Measurements from ENCODE around the gene TRMT6.

Gene TRMT6, protein sequence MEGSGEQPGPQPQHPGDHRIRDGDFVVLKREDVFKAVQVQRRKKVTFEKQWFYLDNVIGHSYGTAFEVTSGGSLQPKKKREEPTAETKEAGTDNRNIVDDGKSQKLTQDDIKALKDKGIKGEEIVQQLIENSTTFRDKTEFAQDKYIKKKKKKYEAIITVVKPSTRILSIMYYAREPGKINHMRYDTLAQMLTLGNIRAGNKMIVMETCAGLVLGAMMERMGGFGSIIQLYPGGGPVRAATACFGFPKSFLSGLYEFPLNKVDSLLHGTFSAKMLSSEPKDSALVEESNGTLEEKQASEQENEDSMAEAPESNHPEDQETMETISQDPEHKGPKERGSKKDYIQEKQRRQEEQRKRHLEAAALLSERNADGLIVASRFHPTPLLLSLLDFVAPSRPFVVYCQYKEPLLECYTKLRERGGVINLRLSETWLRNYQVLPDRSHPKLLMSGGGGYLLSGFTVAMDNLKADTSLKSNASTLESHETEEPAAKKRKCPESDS

DNA sequence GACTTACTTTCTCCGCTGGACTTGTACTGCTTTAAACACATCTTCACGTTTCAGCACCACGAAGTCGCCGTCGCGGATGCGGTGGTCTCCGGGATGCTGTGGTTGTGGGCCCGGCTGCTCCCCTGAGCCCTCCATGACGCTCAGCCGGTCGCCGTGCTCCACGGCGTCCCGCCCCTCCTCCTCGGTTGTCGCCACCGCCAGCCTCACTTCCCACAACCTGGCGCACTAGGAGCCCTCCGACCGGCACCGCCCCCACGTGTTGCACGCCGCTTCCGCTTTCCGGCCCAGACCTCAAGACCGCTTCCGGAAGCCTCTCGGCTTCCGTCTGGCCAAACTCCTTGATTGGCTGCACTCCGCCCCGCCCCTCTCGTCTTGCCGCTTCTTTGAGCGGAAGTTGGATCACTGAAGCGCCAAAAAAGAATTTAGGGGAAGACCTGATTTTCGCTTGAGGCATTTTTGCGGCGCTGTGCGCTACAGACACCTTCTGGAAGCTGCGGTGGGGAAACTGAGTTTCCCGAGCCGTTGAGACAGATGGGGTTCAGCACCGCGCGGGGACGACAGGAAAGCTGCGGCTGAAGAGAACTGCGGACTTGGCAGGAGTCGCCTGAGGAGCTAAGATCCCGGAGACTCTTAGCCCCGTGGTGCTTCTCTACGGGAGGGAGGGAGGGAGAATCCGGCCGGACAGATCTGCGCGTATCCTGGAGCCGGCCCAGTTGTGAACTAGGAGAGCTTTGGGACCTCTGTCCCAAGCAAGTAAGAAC, at the start of gene TRMT6, which contains the start of gene MCM8:
TSS of gene TRMT6 (minus strand) at position 263 of the 761 bp plus-strand sequence. CDS start at position 135, 128 bp downstream.
TSS of gene MCM8 (plus strand) at position 382 of the 761 bp plus-strand sequence. CDS start 1,364 bp downstream, outside the sequence.
- DNase-seq: peak; percentile 98

DNA sequence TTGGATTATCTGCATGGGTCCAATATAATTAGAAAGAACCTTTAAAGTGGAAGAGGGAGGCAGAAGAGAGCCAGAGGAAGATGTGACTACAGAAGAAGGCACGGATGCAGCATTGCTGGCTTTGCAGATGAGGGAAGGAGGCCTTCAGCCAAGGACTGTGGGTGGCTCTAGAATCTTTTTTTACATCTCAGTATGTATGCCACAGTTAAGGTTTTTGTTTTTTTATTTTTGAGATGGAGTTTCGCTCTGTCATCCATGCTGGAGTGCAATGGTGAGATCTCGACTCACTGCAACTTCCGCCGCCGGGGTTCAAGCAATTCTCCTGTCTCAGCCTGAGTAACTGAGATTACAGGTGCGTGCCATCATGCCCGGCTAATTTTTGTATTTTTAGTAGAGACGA, 49.5 kb upstream of the TRMT6 start:
- no peak for DNase-seq

DNA sequence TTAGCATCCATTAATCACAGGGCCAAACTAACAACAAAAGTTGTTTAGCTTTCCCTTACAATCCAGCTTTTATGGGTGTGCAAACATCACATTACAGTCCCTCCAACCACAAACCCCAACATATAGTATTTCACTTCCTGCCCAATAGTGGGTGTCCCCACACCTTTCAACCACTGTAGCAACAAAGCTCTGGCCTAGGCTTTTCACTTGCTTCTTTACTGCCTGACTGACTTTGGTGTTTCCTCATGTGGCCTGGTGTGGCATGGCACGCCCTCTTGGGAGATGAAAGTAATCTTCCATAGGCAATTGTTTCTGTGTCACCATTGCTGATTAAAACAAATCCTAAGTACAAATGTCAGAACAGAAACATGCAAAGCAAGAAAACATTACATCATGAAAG, 46.4 kb upstream of the TRMT6 start:
- no peak for DNase-seq

DNA sequence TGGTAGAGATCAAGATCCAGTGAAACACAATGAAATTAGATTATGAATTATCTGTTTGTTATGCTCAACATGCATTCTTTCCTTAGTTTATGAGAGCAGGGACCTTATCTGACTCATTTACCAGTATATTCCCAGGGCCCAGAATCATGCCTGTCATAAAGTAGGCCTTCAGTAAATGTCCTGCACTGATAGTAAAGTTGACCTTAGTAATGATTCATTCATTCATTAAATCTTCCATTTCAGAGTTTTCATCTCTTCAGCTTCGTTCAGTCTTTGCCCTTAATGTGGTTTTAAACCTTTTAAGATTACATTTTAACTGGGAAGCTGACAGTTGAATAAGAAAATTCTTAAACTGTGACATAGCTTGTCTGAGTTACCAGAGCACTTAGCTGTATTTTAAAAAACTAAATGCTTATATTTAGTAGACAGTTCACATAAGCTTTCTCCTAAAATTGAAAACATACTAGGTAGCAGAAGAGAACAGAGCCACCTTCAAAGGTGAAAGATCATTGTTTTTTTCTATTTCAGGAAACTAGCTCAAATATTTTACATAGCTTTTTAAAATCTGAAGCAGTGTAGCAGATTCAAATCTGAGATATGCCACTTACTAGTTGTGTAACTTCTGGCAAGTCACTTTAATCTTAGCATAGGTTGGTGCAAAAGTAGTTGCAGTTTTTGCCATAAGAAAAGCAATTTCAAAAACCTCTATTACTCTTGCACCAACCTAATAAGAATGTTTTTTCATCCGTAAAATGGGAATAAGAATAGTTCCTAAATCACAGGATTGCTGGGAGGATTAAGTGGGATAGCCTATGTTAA, 41.5 kb upstream of the TRMT6 start:
- DNase-seq: peak; percentile 8

DNA sequence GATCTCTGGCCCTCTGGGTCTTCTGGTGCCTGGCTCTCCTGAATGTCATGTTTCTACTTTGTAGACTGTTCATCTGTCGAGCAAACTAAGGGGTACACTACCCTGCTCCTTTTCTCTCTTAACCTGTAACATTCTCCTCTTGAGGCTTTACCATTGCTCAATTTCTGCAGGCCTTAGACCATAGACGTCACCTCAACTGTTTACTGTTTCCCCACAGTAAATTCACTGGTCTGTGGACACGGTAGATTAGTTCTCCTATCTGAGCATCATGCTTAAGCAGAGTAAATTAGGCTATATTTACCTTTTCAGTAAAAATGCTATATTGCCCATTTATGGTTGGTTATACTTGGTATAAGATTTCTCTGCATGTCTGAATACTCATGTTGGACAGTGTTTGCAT, 40.6 kb upstream of the TRMT6 start:
- no peak for DNase-seq

DNA sequence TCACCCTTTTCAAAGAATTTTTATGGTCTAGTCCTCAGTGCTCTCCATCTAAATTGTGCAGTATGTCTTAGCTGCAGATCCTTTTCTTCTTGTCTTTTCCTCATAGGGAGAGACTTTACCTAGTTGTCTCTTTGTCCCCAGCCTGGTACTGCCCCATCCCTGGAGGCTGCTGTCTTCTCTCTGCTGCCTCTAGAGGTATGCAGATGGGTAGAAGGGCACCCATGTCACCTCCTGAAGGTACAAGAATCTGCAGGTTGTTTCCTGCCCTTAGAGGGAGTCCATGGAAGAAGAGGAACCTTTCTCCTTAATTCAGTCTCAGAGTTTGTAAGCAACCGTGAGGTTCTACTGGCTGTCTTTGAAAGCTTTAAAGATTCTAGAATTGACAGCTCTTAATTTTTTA, 39.2 kb upstream of the TRMT6 start:
- no peak for DNase-seq

DNA sequence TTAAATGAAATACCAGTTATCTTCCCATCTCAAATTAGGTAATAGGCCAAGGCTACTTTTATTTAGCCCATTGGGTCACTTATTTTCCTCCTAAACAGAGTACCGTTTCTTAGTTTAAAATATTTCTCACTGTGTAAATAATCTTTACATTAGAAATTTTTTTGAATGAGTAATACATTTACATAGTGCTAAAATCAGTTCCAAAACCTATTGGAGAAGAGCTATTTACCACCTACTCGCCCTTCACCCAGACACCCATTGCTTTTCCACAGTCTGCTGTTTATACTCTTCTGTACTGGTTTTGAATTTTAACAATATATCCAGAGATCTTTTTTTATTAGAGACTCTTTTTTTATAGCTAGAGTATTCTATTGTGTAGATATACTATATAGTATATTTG, 37.0 kb upstream of the TRMT6 start:
- DNase-seq: no peak

DNA sequence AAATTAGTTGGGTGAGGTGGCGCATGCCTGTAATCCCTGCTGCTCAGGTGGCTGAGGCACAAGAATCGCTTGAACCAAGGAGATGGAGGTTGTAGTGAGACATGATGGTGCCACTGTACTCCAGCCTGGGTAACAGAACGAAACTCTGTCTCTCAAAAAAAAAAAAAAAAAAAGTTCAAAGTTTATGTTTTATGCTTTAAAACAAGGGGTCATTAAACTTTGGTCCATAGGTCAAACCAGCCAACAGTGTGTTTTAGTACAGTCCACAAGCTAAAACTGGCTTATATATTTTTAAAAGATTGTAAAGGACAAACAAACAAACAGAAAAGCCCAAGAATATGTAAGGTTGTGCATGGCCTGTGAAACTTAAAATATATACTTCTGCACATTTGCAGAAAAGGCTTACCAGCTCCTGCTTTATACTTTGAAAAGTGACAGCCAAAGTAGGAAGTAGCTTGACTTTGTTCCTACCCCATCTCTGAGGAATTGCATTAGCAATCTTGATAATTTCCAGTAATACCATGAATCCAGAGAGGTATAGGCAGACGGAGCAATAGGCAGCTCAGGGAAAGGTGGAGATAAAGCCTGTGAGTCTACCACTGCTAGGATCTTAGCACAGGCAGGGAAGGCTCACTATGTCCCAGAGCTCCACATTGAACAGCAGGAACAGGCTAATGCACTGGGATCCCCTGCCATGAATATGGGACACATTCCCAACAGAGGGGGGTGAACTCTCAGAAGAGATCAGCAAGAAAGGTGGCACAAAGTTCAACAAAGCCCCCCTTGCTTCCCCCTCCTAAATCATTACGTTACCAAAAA, 30.6 kb upstream of the TRMT6 start:
- no peak for DNase-seq

DNA sequence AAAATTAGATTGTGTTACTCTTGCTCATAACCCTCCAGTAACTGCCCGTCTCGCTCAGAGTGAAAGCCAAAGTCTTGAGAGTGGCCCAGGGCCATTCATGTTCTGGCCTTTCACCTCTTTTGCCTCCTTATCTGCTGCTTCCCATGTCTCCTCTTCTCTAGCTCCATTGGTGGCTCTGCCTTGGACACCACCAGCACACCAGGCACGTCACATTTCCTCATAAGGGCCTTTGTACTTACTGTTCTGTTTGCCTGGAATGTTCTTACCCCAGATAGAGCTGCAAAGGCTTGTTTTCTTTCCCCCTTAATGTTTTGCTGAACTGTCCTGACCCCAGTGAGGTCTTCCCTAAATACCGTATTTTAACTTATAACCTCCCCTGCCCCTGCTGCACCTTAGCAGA, 29.5 kb upstream of the TRMT6 start:
- DNase-seq: no peak

DNA sequence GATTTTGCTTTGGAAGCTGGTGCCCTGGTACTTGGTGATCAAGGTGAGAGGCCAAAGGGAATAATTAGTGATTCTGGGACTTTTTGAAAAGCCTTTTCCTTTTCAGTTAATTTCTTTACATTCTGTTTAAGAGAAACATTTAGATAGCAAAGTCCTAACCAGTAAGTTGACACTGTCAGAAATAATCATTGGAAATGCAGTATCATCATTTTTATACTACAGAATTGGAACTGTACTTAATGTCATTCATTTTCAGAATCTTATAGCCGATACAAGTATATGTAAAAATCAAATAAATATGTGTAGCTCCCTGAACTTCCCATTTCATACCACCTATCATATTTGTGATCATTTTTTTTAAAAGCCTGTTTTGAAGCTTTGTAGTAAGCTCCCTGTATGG, 27.6 kb upstream of the TRMT6 start:
- no peak for DNase-seq

DNA sequence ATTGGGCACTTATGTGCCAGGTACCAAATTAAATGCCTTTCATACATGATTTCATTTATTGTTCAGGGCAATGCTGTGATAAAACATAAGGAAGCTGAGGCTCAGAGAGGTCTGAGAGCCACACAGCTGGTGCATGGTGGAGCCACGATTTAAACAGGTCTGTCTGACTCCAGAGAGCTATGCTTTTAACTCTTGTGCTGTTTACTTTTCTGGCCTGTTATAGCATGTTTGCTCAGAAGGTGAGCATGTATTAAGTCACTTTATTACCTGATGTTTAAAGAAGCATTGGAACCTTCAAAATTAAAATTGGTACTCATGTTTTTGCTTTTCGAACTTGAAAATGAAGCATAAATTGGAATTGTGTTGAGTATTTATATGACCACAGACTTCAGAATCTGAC, 26.9 kb upstream of the TRMT6 start:
- no peak for DNase-seq

DNA sequence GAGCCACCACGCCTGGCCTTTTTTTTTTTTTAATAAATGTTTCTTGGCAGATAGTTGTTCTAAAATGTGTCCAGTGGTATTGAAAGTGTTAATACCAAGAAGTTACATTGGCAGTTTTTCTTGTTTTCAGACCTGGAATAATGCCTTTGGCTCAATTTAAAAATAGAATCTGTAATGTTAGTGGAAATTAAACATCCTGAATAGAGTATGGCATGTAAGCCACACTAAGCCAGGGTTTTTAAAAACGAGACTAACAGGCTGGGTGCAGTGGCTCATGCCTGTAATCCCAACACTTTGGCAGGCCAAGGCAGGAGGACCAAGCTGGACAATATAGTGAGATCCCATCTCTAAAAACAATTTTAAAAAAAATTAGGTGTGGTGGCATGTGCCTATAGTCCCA, 25.4 kb upstream of the TRMT6 start:
- DNase-seq: no peak

DNA sequence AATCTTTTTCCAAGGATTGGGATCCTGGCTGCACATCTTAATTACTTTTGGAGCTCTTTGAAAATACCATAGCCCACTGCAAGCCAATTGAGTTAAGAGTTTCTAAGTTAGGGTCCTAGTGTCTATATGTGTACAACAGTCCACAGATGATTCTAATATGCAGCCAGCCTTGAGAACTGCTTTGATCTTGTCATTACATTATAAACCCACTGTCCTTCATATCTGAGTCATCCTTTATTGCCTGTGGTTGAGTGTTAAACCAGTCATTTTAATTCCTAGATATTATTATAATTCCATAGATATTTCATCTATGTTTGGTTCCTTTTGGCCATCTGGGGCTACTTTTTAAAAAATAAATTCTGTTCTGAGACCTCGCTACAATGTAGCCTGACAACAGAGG, 24.2 kb upstream of the TRMT6 start:
- DNase-seq: peak; percentile 46

DNA sequence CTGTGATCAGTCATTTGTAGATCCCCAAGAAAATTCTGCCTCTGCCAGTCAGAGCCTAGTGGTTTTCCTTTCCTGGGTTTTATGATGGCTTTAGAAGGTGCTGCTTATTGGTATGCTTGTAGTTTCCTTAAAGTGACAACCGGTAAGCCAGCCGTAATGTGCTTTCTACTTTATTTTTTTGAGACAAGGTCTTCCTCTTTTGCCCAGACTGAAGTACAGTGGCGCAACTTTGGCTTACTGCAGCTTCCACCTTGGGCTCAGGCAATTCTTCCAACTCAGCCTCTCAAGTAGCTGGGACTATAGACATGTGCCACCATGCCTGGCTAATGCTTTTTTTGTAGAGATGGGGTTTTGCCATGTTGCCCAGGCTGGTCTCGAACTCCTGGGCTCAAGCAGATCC, 23.6 kb upstream of the TRMT6 start:
- no peak for DNase-seq

DNA sequence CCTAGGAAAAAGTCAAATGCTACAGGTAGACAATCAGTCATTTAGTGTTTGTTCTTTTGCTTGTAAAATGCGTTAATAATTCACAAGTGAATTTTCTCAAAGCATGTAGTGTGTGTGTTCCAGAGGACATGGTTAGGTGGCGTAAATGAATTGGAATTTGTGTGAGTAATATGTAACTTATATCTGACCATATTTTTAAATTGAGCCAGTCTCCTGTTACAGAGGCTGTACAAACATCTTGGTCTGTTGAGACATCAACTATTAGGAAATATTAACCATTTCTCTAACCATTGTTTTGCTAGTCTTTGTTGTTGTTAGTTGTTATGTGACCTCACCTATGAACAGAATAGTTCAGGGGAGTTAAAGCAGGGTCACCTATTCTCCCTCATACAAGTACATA, 22.8 kb upstream of the TRMT6 start:
- peak; percentile 96 for DNase-seq

DNA sequence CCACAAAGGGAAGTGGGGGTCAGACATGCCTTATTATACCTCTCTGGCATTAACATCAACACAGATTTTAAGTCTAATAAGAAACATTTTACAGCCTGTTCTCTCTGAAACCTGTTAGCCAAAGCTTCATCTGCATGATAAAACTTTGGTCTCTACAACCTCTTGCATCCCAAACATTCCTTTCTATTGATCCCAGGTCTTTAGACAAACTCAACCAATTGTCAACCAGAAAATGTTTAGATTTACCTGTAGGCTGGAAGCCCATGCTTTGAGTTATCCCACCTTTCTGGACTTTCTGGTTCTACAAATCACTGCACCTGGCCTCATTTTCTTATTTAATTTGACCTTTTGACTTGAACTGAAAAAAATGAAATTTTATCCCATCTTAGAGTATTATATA, 20.9 kb upstream of the TRMT6 start:
- no peak for DNase-seq

DNA sequence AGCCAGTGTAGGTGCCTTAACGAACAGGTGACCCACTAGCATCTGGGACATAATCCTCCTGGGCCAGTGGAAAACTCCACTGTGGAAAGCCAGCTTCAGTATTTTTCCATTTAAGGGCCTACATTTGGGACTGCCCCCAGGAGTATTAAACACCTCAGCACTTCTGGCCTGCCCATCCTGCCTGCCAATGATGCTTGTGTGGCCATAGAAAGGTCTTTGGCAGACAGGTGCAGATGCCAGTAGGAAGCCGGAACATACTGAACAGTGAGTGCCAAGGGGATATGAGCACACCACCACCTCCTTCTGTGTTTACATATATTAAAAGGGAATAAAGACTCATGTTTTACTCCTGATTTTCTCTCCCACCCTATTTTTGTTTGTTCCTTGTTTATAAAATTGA, 20.0 kb upstream of the TRMT6 start:
- no peak for DNase-seq

DNA sequence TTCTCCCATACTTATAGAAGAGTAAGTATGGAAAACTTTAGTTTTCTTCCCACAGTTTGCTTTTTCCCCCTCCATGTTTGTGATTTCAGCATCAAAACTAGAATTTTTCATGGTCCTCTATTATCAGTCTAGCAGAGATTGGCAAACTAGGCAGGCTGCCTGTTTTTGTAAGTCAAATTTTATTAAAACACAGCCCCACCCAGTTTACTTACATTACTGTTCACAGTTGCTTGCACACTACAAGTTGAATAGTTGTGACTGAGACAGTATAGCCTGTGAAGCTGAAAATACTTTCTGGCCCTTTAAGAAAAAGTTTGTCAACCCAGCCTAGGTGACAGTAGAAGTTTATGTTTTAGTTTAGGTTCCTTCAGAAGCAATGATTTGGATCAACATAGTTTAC, 19.6 kb upstream of the TRMT6 start:
- no peak for DNase-seq

DNA sequence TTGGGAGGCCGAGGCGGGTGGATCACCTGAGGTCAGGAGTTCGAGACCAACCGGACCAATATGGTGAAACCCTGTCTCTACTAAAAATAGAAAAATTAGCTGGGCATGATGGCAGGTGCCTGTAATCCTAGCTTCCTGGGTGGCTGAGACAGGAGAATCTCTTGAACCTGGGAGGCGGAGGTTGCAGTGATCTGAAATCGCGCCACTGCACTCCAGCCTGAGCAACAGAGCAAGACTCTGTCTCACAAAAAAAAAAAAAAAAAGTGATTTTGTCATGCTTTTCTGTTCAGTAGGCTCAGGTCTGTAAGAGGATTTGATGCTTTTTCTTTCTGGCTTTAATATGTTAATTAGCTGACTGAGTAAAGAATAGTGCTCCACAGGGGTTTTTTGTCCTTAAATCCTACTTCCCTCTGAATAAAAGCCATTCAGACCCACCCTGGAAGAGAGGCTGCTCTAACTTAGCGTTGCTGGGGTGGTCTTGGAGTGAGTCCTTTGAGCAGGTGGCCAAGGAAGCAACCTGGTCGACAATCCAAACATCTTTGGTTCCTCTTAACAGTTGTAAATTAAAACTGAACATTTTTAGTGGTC, 19.1 kb upstream of the TRMT6 start:
- no peak for DNase-seq

DNA sequence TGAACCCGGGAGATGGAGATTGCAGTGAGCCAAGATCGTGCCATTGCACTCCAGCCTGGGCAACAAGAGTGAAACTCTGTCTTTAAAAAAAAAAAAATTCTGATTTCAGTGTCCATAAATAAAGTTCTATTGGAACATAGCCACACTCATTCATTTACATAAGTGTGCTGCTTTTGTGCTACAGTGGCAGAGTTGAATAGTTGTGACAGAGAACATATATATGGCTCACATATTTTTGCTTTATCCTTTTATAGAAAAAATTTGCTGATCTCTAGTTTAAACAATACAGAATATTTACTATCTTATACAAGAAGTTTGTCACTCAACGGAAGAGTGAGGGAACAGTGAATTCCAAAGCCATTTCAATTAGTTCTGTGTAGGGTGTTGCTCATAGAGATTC, 18.1 kb upstream of the TRMT6 start:
- no peak for DNase-seq

DNA sequence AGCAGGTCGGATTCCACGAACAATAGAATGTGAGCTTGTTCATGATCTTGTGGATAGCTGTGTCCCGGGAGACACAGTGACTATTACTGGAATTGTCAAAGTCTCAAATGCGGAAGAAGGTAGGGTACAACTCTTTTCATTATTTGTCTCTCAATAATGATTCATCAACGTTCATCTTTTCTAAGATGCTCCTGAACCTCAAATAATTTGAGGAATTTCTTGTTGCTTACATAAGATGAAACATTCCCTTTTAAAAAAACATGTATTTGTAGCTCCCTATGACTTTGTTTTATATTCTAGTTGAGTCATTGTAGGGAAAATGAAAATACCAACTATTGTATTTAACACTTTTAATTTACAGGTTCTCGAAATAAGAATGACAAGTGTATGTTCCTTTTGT, 17.1 kb upstream of the TRMT6 start:
- no peak for DNase-seq

DNA sequence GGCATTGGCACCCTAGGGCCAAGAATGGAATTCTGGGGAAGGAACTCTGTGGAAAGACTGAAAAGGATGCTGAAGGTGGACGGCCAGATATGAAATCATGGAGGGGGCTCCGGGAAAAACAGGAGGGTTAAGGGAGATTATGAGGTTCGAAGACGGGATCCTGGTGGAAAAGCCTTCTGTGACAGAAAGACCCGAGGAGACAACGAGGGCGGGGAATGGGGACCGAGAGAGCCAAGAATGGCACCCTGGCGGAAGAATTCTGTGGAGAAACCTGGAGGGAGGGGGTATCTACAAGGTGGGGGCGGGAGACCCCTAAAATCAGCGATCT, 426 bp downstream of the TRMT6 start:
- DNase-seq: no peak
